K562 (cell line): ENCODE data around the gene UBALD2. TPM values are rescaled to one million over a fixed set of nuclear protein-coding genes. Genes with fewer than 3 reads are reported as not detected.

ENCODE experiments used
- CBFB ChIP-seq: sonication (generic); formaldehyde crosslinking; IDR thresholded peaks from 2 replicates; pipeline ENCODE4 v1.4.0; 2020; ENCODE audit warnings: mild to moderate bottlenecking, missing genetic modification reagents
- ERF ChIP-seq: fragments of 450-650 bp; formaldehyde crosslinking; IDR thresholded peaks from 2 replicates; pipeline ENCODE4 v1.4.0; 2020; ENCODE audit warnings: mild to moderate bottlenecking, mixed read lengths
- GATA2 ChIP-seq: sonication (generic); formaldehyde crosslinking; IDR thresholded peaks from 2 replicates; pipeline ENCODE4 v1.4.0; 2020; ENCODE audit warnings: mild to moderate bottlenecking, missing genetic modification reagents
- GTF2E2 ChIP-seq: fragments of 200-800 bp; sonication (Bioruptor generic); IDR thresholded peaks from 2 replicates; pipeline ENCODE4 v1.6.1; 2016; ENCODE audit warnings: missing genetic modification characterization, missing compliant biosample characterization
- JUND ChIP-seq, 2 experiments: IDR thresholded peaks; 2 replicates in 1 of 2; 3 replicates in 1 of 2; pipeline ENCODE4 v1.6.1; 2011; ENCODE audit warnings: borderline replicate concordance in 2 of 2, low read depth in 2 of 2, low read length in 2 of 2, improper control_type of control experiment in 1 of 2, missing biosample characterization in 1 of 2, missing genetic modification characterization in 1 of 2, missing genetic modification reagents in 1 of 2
- KDM1A ChIP-seq, 2 experiments: fragments of 450-650 bp; IDR thresholded peaks; 2 replicates each; pipeline ENCODE4 v1.6.1; 2016; ENCODE audit warnings: mild to moderate bottlenecking in 2 of 2
- KDM2B ChIP-seq: fragments of 250-450 bp; sonication (Bioruptor Pico); IDR thresholded peaks from 2 replicates; pipeline ENCODE4 v1.8.0; 2021; ENCODE audit warnings: mild to moderate bottlenecking, moderate library complexity
- KDM5B ChIP-seq: fragments of 200-600 bp; sonication (generic); IDR thresholded peaks from 2 replicates; pipeline ENCODE4 v1.6.1; 2012; ENCODE audit warnings: low read depth, mild to moderate bottlenecking, moderate library complexity, low read length, control low read depth, inconsistent platforms; ENCODE audit not compliant: insufficient replicate concordance
- NFE2 ChIP-seq: IDR thresholded peaks from 2 replicates; pipeline ENCODE4 v1.6.1; 2014; ENCODE audit warnings: antibody characterized with exemption, low read depth
- NFRKB ChIP-seq: fragments of 450-650 bp; IDR thresholded peaks from 2 replicates; pipeline ENCODE4 v1.6.1; 2016; ENCODE audit warnings: low read depth
- PHF21A ChIP-seq: fragments of 450-650 bp; IDR thresholded peaks from 2 replicates; pipeline ENCODE4 v1.6.1; 2017; ENCODE audit warnings: low read depth, borderline replicate concordance
- SOX6 ChIP-seq: fragments of 450-650 bp; IDR thresholded peaks from 2 replicates; pipeline ENCODE4 v1.6.1; 2014; ENCODE audit warnings: mild to moderate bottlenecking
- SRSF9 ChIP-seq: fragments of 200-400 bp; formaldehyde crosslinking; IDR thresholded peaks from 2 replicates; pipeline ENCODE4 v1.6.1; 2017; ENCODE audit warnings: low read depth, low read length, borderline replicate concordance
- STAT5A ChIP-seq: IDR thresholded peaks from 2 replicates; pipeline ENCODE4 v1.6.1; 2012; ENCODE audit warnings: low read length, inconsistent platforms, borderline replicate concordance
- TRIM24 ChIP-seq, 2 experiments: fragments of 450-650 bp; IDR thresholded peaks; 2 replicates each; pipeline ENCODE4 v1.6.1; 2016
- WHSC1 ChIP-seq: IDR thresholded peaks from one replicate; pipeline ENCODE4 v1.6.1; 2012; ENCODE audit warnings: low read length, control low read depth, inconsistent platforms
- ZBTB8A ChIP-seq: fragments of 450-650 bp; IDR thresholded peaks from 2 replicates; pipeline ENCODE4 v1.6.1; 2018; ENCODE audit warnings: mild to moderate bottlenecking, moderate library complexity; ENCODE audit not compliant: partially characterized antibody
- ZKSCAN1 ChIP-seq: fragments of 150-350 bp; IDR thresholded peaks from 2 replicates; pipeline ENCODE4 v1.6.1; 2016; ENCODE audit warnings: low read depth, low read length
- ZNF384 ChIP-seq: IDR thresholded peaks from 2 replicates; pipeline ENCODE4 v1.6.1; 2012; ENCODE audit warnings: low read depth, low read length, improper control_type of control experiment
- polyA plus RNA-seq, 8 experiments: library from polyadenylated mRNA; depleted of rRNA in 4 of 8; stranded (reverse) in 5 of 8; unstranded in 3 of 8; fragments of >200 nt; fragmentation: Nextera tagmentation in 2 of 8; fragmentation: Illumina TruSeq in 1 of 8; extraction: Ambion mirVana in 2 of 8; extraction: Trizol in 1 of 8; gene quantifications; 2 replicates each; pipeline versions ENCODE4 v1.2.1 to v1.2.3, GENCODE V29; 2011 to 2014; ENCODE audit warnings: inconsistent platforms in 1 of 8, missing spikeins in 1 of 8
- total RNA-seq, 7 experiments: library from RNA; depleted of rRNA in 6 of 7; stranded (reverse); fragments of >200 nt in 6 of 7; fragmentation: Illumina TruSeq in 2 of 7; extraction: Trizol in 2 of 7; gene quantifications; 2 replicates each; pipeline versions ENCODE4 v1.2.1 to v1.2.3, GENCODE V29; 2011 to 2021; ENCODE audit warnings: low replicate concordance in 1 of 7
- TF ChIP-seq, protein P1 (sequence below), 2 experiments: fragments of 450-650 bp; IDR thresholded peaks; 2 replicates each; pipeline ENCODE4 v1.6.1; 2018; ENCODE audit warnings: mild to moderate bottlenecking in 2 of 2, low read depth in 1 of 2; ENCODE audit not compliant: partially characterized antibody in 2 of 2
- TF ChIP-seq, protein P2 (sequence below): fragments of 450-650 bp; IDR thresholded peaks from 2 replicates; pipeline ENCODE4 v1.6.1; 2016

UBALD2 gene
- total and polyA plus RNA-seq, 9 of the 15 experiments (the other 6 are each of a cell fraction or from before 2014, with no cell fraction given): 2.3 to 94.1 (median 25.3) TPM

- TF ChIP-seq WHSC1 (no peak), SOX6 (0 out of 2 replicates have a peak, but pooled peaks have one; percentile 12), STAT5A (no peak), SRSF9 (no peak), KDM5B (no peak), ERF (CRISPR knock-in tag) (0 out of 2 replicates have a peak, but pooled peaks have one; percentile 46), PHF21A (0 out of 2 replicates have a peak, but pooled peaks have one; percentile 15), JUND (IDR thresholded peaks at IDR 0.05; ENCODE audit: borderline replicate concordance, low read depth, low read length) (peak; percentile 75), JUND (tag; IDR thresholded peaks at IDR 0.05; ENCODE audit: borderline replicate concordance, low read depth, low read length) (peak; percentile 23; the same call in 1 of the 3 replicates), TRIM24 (IDR thresholded peaks at IDR 0.05) (peak in 1 of 2 experiments; percentile 50; a peak in 1 of 4 replicates), NFRKB (peak; percentile 86), CBFB (CRISPR knock-in tag) (no peak), KDM1A (IDR thresholded peaks at IDR 0.05) (peak in 1 of 2 experiments; percentile 26; a peak in 1 of 4 replicates), KDM2B (no peak), ZBTB8A (no peak), GATA2 (CRISPR knock-in tag) (no peak), NFE2 (peak; percentile 99), ZKSCAN1 (no peak), GTF2E2 (tag) (no peak), ZNF384 (no peak)
- TF ChIP-seq, protein P1, sequence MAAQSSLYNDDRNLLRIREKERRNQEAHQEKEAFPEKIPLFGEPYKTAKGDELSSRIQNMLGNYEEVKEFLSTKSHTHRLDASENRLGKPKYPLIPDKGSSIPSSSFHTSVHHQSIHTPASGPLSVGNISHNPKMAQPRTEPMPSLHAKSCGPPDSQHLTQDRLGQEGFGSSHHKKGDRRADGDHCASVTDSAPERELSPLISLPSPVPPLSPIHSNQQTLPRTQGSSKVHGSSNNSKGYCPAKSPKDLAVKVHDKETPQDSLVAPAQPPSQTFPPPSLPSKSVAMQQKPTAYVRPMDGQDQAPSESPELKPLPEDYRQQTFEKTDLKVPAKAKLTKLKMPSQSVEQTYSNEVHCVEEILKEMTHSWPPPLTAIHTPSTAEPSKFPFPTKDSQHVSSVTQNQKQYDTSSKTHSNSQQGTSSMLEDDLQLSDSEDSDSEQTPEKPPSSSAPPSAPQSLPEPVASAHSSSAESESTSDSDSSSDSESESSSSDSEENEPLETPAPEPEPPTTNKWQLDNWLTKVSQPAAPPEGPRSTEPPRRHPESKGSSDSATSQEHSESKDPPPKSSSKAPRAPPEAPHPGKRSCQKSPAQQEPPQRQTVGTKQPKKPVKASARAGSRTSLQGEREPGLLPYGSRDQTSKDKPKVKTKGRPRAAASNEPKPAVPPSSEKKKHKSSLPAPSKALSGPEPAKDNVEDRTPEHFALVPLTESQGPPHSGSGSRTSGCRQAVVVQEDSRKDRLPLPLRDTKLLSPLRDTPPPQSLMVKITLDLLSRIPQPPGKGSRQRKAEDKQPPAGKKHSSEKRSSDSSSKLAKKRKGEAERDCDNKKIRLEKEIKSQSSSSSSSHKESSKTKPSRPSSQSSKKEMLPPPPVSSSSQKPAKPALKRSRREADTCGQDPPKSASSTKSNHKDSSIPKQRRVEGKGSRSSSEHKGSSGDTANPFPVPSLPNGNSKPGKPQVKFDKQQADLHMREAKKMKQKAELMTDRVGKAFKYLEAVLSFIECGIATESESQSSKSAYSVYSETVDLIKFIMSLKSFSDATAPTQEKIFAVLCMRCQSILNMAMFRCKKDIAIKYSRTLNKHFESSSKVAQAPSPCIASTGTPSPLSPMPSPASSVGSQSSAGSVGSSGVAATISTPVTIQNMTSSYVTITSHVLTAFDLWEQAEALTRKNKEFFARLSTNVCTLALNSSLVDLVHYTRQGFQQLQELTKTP (IDR thresholded peaks at IDR 0.05; ENCODE audit: low read depth in 1 of 2, partially characterized antibody in 2 of 2): peak in 1 of 2 experiments; percentile 76
- TF ChIP-seq, protein P2, sequence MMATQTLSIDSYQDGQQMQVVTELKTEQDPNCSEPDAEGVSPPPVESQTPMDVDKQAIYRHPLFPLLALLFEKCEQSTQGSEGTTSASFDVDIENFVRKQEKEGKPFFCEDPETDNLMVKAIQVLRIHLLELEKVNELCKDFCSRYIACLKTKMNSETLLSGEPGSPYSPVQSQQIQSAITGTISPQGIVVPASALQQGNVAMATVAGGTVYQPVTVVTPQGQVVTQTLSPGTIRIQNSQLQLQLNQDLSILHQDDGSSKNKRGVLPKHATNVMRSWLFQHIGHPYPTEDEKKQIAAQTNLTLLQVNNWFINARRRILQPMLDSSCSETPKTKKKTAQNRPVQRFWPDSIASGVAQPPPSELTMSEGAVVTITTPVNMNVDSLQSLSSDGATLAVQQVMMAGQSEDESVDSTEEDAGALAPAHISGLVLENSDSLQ: peak; percentile 60; the same call in 1 of the 2 replicates
Measured at GRCh38 chr17:76234354-76234679, 30.8 kb upstream of the UBALD2 start (continued).
